ENCODE data around the gene CPD.

DNA sequence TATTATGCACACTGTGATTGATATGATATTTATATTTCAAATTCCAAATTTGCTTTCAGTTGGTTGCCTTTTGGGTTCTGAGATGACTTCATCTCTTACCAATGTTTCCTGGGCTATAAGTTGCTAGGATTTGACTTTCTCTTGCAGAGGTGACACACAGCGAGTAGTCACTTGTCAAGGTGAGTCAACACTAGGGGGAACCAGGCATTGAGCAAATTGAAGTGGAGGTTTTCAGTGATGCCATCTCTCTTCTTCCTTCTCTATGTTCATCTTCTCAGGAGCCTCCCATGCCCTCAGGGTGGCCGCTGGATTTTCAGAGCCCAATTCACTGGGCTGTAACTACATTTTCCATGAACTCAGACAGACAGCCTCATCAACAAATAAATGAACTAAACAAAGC lies 6.0 kb upstream of the CPD start:
- TF ChIP-seq TAF1 (IDR thresholded peaks at IDR 0.05; ENCODE audit: low read depth, low read length): no peak
- TF ChIP-seq POLR2A (IDR thresholded peaks at IDR 0.05; ENCODE audit: low read depth, low read length): no peak
- TF ChIP-seq POLR2AphosphoS5 (IDR thresholded peaks at IDR 0.05; ENCODE audit: low read depth, low read length): no peak
- no peak for TF ChIP-seq SPI1 (IDR thresholded peaks at IDR 0.05; ENCODE audit: low read depth, low read length)
